ENCODE data around the gene ANKS1B.

DNA sequence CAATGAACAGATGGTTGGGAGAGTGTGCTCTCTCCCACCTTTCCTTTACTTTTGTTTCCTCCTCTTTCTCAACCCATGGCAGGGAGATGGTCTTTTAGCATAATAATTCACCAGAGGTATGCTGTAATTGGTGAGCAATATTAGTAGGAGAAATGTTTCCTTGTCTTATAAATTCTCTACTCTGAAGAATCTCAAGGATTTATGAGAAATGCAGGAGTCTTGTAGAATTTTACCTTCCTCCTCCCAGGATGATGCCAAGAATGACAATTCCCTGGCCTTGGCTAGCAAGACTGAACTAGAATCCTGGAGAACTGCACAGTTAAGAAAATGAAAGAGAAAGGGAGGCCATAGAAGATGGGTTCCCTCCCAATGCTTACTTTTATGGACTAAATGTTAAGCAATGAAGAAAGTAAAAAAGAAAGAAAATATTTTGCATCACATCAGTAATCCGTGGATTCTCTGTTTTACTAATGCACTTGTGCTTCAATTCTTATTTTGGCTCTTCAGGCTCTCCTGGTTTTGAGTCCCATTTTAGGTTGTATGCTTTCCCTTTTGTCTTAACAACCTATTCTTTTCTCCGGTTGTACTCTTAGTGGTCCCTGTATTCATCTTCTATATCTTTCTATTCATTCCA, 530.1 kb downstream of the ANKS1B start:
- TF ChIP-seq, protein P1, sequence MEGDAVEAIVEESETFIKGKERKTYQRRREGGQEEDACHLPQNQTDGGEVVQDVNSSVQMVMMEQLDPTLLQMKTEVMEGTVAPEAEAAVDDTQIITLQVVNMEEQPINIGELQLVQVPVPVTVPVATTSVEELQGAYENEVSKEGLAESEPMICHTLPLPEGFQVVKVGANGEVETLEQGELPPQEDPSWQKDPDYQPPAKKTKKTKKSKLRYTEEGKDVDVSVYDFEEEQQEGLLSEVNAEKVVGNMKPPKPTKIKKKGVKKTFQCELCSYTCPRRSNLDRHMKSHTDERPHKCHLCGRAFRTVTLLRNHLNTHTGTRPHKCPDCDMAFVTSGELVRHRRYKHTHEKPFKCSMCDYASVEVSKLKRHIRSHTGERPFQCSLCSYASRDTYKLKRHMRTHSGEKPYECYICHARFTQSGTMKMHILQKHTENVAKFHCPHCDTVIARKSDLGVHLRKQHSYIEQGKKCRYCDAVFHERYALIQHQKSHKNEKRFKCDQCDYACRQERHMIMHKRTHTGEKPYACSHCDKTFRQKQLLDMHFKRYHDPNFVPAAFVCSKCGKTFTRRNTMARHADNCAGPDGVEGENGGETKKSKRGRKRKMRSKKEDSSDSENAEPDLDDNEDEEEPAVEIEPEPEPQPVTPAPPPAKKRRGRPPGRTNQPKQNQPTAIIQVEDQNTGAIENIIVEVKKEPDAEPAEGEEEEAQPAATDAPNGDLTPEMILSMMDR (conservative IDR thresholded peaks at IDR 0.05; ENCODE audit: low read depth, low read length) = no peak
- TF ChIP-seq FOS (IDR thresholded peaks at IDR 0.05; ENCODE audit: low read depth, low read length) (no peak), POLR2A (IDR thresholded peaks at IDR 0.05; ENCODE audit: low read depth, low read length) (no peak), MAZ (IDR thresholded peaks at IDR 0.05; ENCODE audit: borderline replicate concordance, low read depth, low read length) (no peak)

Data from IMR-90 (cell line).